Trophoblast cell (in vitro differentiated cells and primary cell): ENCODE data around the gene UNC93A.
"Not testable (repeated sequence)": the region's sequence is repeated elsewhere in the genome, so short reads cannot be mapped to it uniquely, and the experiment has no call there.

Experiments
- DNase-seq, 2 donors: peaks; one replicate each; pipeline ENCODE4 v3.0.0-alpha.2; 2016
- H2AFZ ChIP-seq: 2 replicates; pipeline ENCODE4 v1.6.1; 2013; ENCODE audit warnings: low read length, moderate library complexity, mild to moderate bottlenecking; ENCODE audit not compliant: insufficient read depth, poor library complexity
- H2AK5ac ChIP-seq: 2 replicates; pipeline ENCODE4 v1.6.1; 2013; ENCODE audit warnings: mild to moderate bottlenecking, low read length
- H2BK120ac ChIP-seq: 2 replicates; pipeline ENCODE4 v1.6.1; 2013; ENCODE audit warnings: low read length, mild to moderate bottlenecking, moderate library complexity; ENCODE audit not compliant: insufficient read depth, poor library complexity
- H2BK12ac ChIP-seq: 2 replicates; pipeline ENCODE4 v1.6.1; 2013; ENCODE audit warnings: mild to moderate bottlenecking, low read length, moderate library complexity
- H2BK5ac ChIP-seq: 2 replicates; pipeline ENCODE4 v1.6.1; 2013; ENCODE audit warnings: low read length, low read depth, moderate library complexity, mild to moderate bottlenecking; ENCODE audit not compliant: poor library complexity
- H3K14ac ChIP-seq: 2 replicates; pipeline ENCODE4 v1.6.1; 2013; ENCODE audit warnings: mild to moderate bottlenecking, low read length
- H3K18ac ChIP-seq: 2 replicates; pipeline ENCODE4 v1.6.1; 2013; ENCODE audit warnings: mild to moderate bottlenecking, low read length
- H3K23ac ChIP-seq: 2 replicates; pipeline ENCODE4 v1.6.1; 2013; ENCODE audit warnings: low read length
- H3K27ac ChIP-seq: 2 replicates; pipeline ENCODE4 v1.5.1; 2013; ENCODE audit warnings: low read depth, mild to moderate bottlenecking, inconsistent platforms, low read length, moderate library complexity
- H3K27me3 ChIP-seq: 2 replicates; pipeline ENCODE4 v1.6.1; 2013; ENCODE audit warnings: inconsistent platforms, mild to moderate bottlenecking, low read length, moderate library complexity; ENCODE audit not compliant: insufficient read depth
- H3K36me3 ChIP-seq, 2 experiments: 1 replicate in 1 of 2; 2 replicates in 1 of 2; pipeline ENCODE4 v1.6.1; 2013; ENCODE audit warnings: low read length in 2 of 2, mild to moderate bottlenecking in 2 of 2, moderate library complexity in 1 of 2; ENCODE audit not compliant: insufficient read depth in 2 of 2, control insufficient read depth in 1 of 2
- H3K4ac ChIP-seq: 2 replicates; pipeline ENCODE4 v1.6.1; 2013; ENCODE audit warnings: low read depth, mild to moderate bottlenecking, low read length, moderate library complexity
- H3K4me1 ChIP-seq, 2 experiments: 1 replicate in 1 of 2; 2 replicates in 1 of 2; pipeline ENCODE4 v1.6.1; 2013; ENCODE audit warnings: low read length in 2 of 2, mild to moderate bottlenecking in 2 of 2, moderate library complexity in 1 of 2; ENCODE audit not compliant: insufficient read depth in 2 of 2, control insufficient read depth in 1 of 2
- H3K4me2 ChIP-seq: 2 replicates; pipeline ENCODE4 v1.6.1; 2013; ENCODE audit warnings: inconsistent platforms, mild to moderate bottlenecking, low read length, moderate library complexity
- H3K4me3 ChIP-seq: 2 replicates; pipeline ENCODE4 v1.5.1; 2013; ENCODE audit warnings: mild to moderate bottlenecking, low read depth, low read length, inconsistent platforms
- H3K79me1 ChIP-seq: one replicate; pipeline ENCODE4 v1.6.1; 2013; ENCODE audit warnings: low read length
- H3K79me2 ChIP-seq: 2 replicates; pipeline ENCODE4 v1.6.1; 2013; ENCODE audit warnings: low read length, mild to moderate bottlenecking; ENCODE audit not compliant: control insufficient read depth, insufficient read depth, poor library complexity
- H3K9ac ChIP-seq: 2 replicates; pipeline ENCODE4 v1.6.1; 2013; ENCODE audit warnings: mild to moderate bottlenecking, low read length
- H3K9me3 ChIP-seq: 2 replicates; pipeline ENCODE4 v1.6.1; 2013; ENCODE audit warnings: low read depth, mild to moderate bottlenecking, control low read depth, inconsistent platforms, low read length; ENCODE audit not compliant: insufficient read depth
- H4K12ac ChIP-seq: 2 replicates; pipeline ENCODE4 v1.6.1; 2013; ENCODE audit warnings: low read depth, mild to moderate bottlenecking, low read length, moderate library complexity
- H4K8ac ChIP-seq: 2 replicates; pipeline ENCODE4 v1.6.1; 2013; ENCODE audit warnings: low read depth, mild to moderate bottlenecking, low read length, moderate library complexity
- H4K91ac ChIP-seq: one replicate; pipeline ENCODE4 v1.6.1; 2013; ENCODE audit warnings: low read depth, mild to moderate bottlenecking, low read length, moderate library complexity
- WGBS: extraction: QIAGEN DNeasy Blood & Tissue Kit; methylation state at CpG from one replicate; pipeline ENCODE4 v1.1.7; 2013; ENCODE audit warnings: missing lambda C conversion rate; ENCODE audit not compliant: insufficient read length, insufficient coverage; ENCODE audit errors: extremely low coverage; 5-methylcytosine and 5-hydroxymethylcytosine counted together

The UNC93A gene

DNA sequence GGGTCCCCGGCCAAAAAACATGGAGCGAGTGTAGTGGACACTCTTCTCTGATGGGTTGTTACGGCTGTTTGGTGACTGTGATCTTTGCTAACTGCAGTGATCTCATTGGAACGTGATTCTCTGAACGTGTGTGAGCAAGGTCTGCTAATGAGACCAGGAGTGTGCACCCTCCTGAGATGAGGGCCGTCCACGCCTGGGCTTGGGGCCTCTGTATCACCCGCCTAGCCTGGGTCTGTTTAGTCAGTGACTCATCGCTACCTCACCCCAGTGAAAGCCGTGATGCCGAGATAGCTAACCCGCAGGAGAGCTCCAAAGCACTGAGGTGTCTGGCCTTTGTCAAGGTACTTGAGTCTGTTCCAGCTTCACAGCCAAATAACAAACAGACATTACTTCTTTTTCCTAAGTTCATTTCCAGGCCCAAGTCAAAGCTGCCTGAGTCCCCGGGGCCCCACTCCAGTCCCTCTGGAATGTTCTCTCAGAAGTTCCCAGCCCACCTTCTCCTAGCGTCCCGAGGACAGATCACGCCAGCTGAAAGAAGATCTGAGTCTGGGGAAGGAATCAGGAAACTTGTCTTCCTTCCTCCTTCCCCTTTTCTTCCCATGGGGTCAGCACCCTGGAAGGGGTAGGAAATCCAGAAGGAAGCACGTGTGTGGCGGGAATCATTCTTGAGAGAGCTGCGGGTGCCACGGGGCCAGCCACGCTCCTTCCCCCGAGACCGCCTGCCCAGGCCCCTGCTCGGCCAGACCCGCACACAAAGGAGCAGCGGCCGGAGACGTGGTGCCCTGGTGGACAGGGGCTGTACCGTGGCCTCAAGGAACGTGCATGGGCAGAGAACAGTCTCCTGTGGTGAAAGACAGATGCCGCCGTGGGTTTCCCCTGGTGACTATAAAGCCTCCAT lies 29.0 kb downstream of the UNC93A start:
- not testable (repeated sequence) for H3K36me3 ChIP-seq, H3K9me3 ChIP-seq, H3K79me1 ChIP-seq, H3K27me3 ChIP-seq, H4K12ac ChIP-seq, H3K4me3 ChIP-seq, H2AFZ ChIP-seq, H3K23ac ChIP-seq, H3K27ac ChIP-seq, H3K79me2 ChIP-seq, H4K8ac ChIP-seq, H4K91ac ChIP-seq, H2BK120ac ChIP-seq, H2BK5ac ChIP-seq, H3K4me2 ChIP-seq, H2BK12ac ChIP-seq, H3K4me1 ChIP-seq, H3K4ac ChIP-seq, H3K9ac ChIP-seq, H2AK5ac ChIP-seq, H3K14ac ChIP-seq, H3K18ac ChIP-seq
- peak in 1 of 2 donors; percentile 27 for DNase-seq
- WGBS: no CpG with 5 or more reads among the region's 32 CpGs

DNA sequence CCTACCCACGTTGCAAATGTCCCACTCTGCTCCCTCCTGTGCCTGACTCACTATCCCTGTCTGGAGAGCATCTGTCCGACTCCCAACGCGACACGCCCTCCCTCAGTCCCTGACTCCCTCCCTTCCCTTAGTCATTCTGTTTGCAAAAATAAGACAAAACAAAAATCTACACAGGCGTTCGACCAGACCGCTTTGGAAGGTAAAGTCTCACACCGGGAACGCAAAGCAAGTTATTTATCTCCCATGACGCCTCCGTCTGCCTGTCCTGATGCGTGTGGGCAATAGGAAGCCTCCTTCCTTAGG lies 29.6 kb downstream of the UNC93A start:
- H3K18ac ChIP-seq, H3K4me3 ChIP-seq, H4K8ac ChIP-seq, H3K27ac ChIP-seq, H3K9ac ChIP-seq, H2AFZ ChIP-seq, H2BK12ac ChIP-seq, H3K27me3 ChIP-seq, H3K4me2 ChIP-seq, H2BK5ac ChIP-seq, H4K12ac ChIP-seq, H3K4ac ChIP-seq, H3K14ac ChIP-seq, H3K9me3 ChIP-seq, H3K23ac ChIP-seq, H2AK5ac ChIP-seq, H3K79me2 ChIP-seq, DNase-seq, H3K79me1 ChIP-seq, H3K4me1 ChIP-seq, H4K91ac ChIP-seq, H2BK120ac ChIP-seq, H3K36me3 ChIP-seq: not testable (repeated sequence)
- WGBS: no CpG with 5 or more reads among the region's 13 CpGs

DNA sequence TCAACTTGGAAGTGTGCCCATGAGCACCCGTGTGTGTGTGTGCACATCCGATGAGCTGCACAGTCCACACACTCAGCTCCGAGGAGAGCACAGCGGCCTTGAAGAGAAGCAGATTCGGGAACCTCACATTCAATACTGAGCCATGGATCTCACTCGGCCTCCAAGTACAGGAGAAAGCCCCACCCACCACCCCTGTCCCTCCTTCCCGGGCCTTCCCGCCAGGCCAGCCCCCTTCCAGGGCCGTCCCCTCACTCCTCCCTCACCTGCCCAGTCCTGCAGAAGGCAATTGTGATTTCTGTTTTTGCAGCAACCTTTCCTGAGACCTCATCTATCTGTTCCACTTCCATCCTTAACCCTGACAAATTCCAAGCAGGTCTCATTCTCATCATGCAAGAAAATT lies 30.1 kb downstream of the UNC93A start:
- not testable (repeated sequence) for H3K27ac ChIP-seq, H3K4me1 ChIP-seq, DNase-seq, H2AK5ac ChIP-seq, H3K18ac ChIP-seq, H3K9ac ChIP-seq, H3K27me3 ChIP-seq, H3K14ac ChIP-seq, H2BK5ac ChIP-seq, H3K4ac ChIP-seq, H2BK12ac ChIP-seq, H3K9me3 ChIP-seq, H2AFZ ChIP-seq, H3K36me3 ChIP-seq, H3K4me2 ChIP-seq, H4K91ac ChIP-seq, H4K8ac ChIP-seq, H2BK120ac ChIP-seq, H3K23ac ChIP-seq, H3K79me1 ChIP-seq, H4K12ac ChIP-seq, H3K4me3 ChIP-seq, H3K79me2 ChIP-seq
- WGBS: no CpG with 5 or more reads among the region's 9 CpGs

DNA sequence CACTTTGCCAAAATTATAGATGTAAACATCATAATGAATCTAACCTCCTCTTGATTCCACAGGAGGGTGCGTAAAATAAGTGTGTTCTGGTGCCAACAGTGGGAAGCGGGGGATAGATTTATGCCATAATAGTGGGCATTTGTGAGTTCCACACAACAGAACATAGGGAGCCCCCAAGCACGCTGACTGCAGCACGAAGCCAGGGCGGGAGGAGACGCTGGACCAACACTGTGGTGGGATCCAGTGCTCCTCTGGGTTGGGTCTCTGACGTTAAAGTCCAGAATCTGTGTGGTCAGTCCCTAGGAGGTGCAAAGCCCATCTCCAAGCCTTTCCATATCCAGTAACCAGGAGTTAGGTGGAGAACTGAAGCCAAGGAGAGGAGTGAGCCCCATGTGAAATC lies 32.0 kb downstream of the UNC93A start:
- H2AFZ ChIP-seq: no peak overlapping the region
- no peak overlapping the region for H4K12ac ChIP-seq
- no peak overlapping the region for H2AK5ac ChIP-seq
- H3K4me1 ChIP-seq: peaks cover 0 to 2% of the 10 kb centered on the region in 2 experiments
- H3K18ac ChIP-seq: no peak overlapping the region
- H4K8ac ChIP-seq: no peak overlapping the region
- no peak overlapping the region for H3K23ac ChIP-seq
- no peak overlapping the region for H2BK120ac ChIP-seq
- H3K79me2 ChIP-seq: no peaks in the 10 kb centered on the region
- no CpG with 5 or more reads among the region's 7 CpGs for WGBS
- H3K27ac ChIP-seq: no peak overlapping the region
- H3K4me3 ChIP-seq: no peak overlapping the region
- DNase-seq: no peak
- H4K91ac ChIP-seq: no peak overlapping the region
- H3K27me3 ChIP-seq: no peaks in the 10 kb centered on the region
- no peak overlapping the region for H2BK5ac ChIP-seq
- H3K79me1 ChIP-seq: no peaks in the 10 kb centered on the region
- H3K9ac ChIP-seq: no peak overlapping the region
- peaks cover 4% of the 10 kb centered on the region for H3K9me3 ChIP-seq
- H3K14ac ChIP-seq: no peak overlapping the region
- H2BK12ac ChIP-seq: no peak overlapping the region
- H3K4ac ChIP-seq: no peak overlapping the region
- H3K36me3 ChIP-seq: no peaks in the 10 kb centered on the region
- H3K4me2 ChIP-seq: no peak overlapping the region
